Neural progenitor cell (in vitro differentiated cells): Measurements from ENCODE around the gene DROSHA. TPM values are rescaled to one million over a fixed set of nuclear protein-coding genes. Genes with fewer than 3 reads are reported as not detected.

Experiments used
- DNase-seq: peaks from one replicate; pipeline ENCODE4 v3.0.0-alpha.2; 2016; ENCODE audit warnings: low spot score
- H2AFZ ChIP-seq: fragments of 200-600 bp; sonication (generic); replicated peaks from 2 replicates; pipeline ENCODE4 v1.6.1; 2016; ENCODE audit warnings: antibody characterized with exemption
- H3F3A ChIP-seq: fragments of 200-600 bp; sonication (generic); 2 replicates; pipeline ENCODE4 v1.6.1; 2016; ENCODE audit warnings: antibody characterized with exemption, low read depth
- H3K27ac ChIP-seq: fragments of 200-600 bp; sonication (generic); 2 replicates; pipeline ENCODE4 v1.5.1; 2016; ENCODE audit warnings: mild to moderate bottlenecking
- H3K27me3 ChIP-seq: fragments of 200-600 bp; sonication (generic); 2 replicates; pipeline ENCODE4 v1.6.1; 2016; ENCODE audit warnings: mild to moderate bottlenecking, moderate library complexity
- H3K36me3 ChIP-seq: fragments of 200-600 bp; sonication (generic); 2 replicates; pipeline ENCODE4 v1.5.1; 2016
- H3K4me1 ChIP-seq: fragments of 200-600 bp; sonication (generic); 2 replicates; pipeline ENCODE4 v1.6.1; 2016; ENCODE audit warnings: mixed run types
- H3K4me2 ChIP-seq: fragments of 200-600 bp; sonication (generic); 2 replicates; pipeline ENCODE4 v1.6.1; 2016
- H3K4me3 ChIP-seq: fragments of 200-600 bp; sonication (generic); 2 replicates; pipeline ENCODE4 v1.5.1; 2016
- H3K79me2 ChIP-seq: fragments of 200-600 bp; sonication (generic); 2 replicates; pipeline ENCODE4 v1.6.1; 2016; ENCODE audit warnings: low read depth
- H3K9ac ChIP-seq: fragments of 200-600 bp; sonication (generic); 2 replicates; pipeline ENCODE4 v1.6.1; 2016
- H3K9me3 ChIP-seq: fragments of 200-600 bp; sonication (generic); 2 replicates; pipeline ENCODE4 v1.5.1; 2016; ENCODE audit warnings: low read depth
- H4K20me1 ChIP-seq: fragments of 200-600 bp; sonication (generic); 2 replicates; pipeline ENCODE4 v1.6.1; 2016; ENCODE audit warnings: low read depth
- H3K27ac Mint-ChIP-seq: 3 replicates; pipeline ENCODE4 v1.8.0; 2021; ENCODE audit warnings: mixed read lengths
- H3K27me3 Mint-ChIP-seq: 2 replicates; pipeline ENCODE4 v1.8.0; 2022; ENCODE audit warnings: low read depth, mild to moderate bottlenecking, inconsistent platforms, moderate library complexity, mixed read lengths; ENCODE audit not compliant: insufficient read depth
- H3K36me3 Mint-ChIP-seq: 3 replicates; pipeline ENCODE4 v1.8.0; 2021; ENCODE audit warnings: mixed read lengths
- H3K4me1 Mint-ChIP-seq: 3 replicates; pipeline ENCODE4 v1.8.0; 2021; ENCODE audit warnings: mixed read lengths
- H3K4me3 Mint-ChIP-seq: 3 replicates; pipeline ENCODE4 v1.8.0; 2021; ENCODE audit warnings: mild to moderate bottlenecking, moderate library complexity, mixed read lengths
- H3K9me3 Mint-ChIP-seq: 3 replicates; pipeline ENCODE4 v1.8.0; 2020; ENCODE audit warnings: mixed read lengths
- CTCF ChIP-seq: fragments of 200-600 bp; sonication (generic); IDR thresholded peaks from 2 replicates; pipeline ENCODE4 v1.5.1; 2017; ENCODE audit warnings: antibody characterized with exemption, mild to moderate bottlenecking
- EZH2 ChIP-seq: fragments of 200-600 bp; sonication (generic); IDR thresholded peaks from 2 replicates; pipeline ENCODE4 v1.6.1; 2017; ENCODE audit warnings: antibody characterized with exemption, mild to moderate bottlenecking, moderate library complexity
- EZH2phosphoT487 ChIP-seq: fragments of 200-600 bp; sonication (generic); IDR thresholded peaks from 2 replicates; pipeline ENCODE4 v1.6.1; 2017; ENCODE audit warnings: antibody characterized with exemption
- total RNA-seq: library from RNA; depleted of rRNA; stranded (reverse); fragments of >200 nt; gene quantifications from 2 replicates; pipeline ENCODE4 v1.2.3, GENCODE V29; 2015; ENCODE audit warnings: low replicate concordance

The DROSHA gene
- total RNA-seq, 1 donor from 2014 or later = 80.3 TPM

GRCh38 chr5:31378136-31378535 is 153.8 kb downstream of the DROSHA start:
- peaks cover 20% of the 10 kb centered on the region for H3F3A ChIP-seq
- no peak overlapping the region for H3K4me2 ChIP-seq
- H3K4me1 Mint-ChIP-seq = peaks cover 38% of the 10 kb centered on the region
- TF ChIP-seq EZH2phosphoT487 (no peak), CTCF (no peak), EZH2 (no peak)
- no peak overlapping the region for H3K4me3 Mint-ChIP-seq
- no peaks in the 10 kb centered on the region for H4K20me1 ChIP-seq
- H3K9me3 Mint-ChIP-seq = no peaks in the 10 kb centered on the region
- H3K27ac ChIP-seq = no peak overlapping the region
- no peaks in the 10 kb centered on the region for H3K27me3 ChIP-seq
- H3K36me3 ChIP-seq = no peaks in the 10 kb centered on the region
- no peak overlapping the region for H2AFZ ChIP-seq
- H3K4me3 ChIP-seq = no peak overlapping the region
- H3K79me2 ChIP-seq = no peaks in the 10 kb centered on the region
- H3K4me1 ChIP-seq = peaks cover 21% of the 10 kb centered on the region
- DNase-seq = no peak
- H3K9me3 ChIP-seq = no peaks in the 10 kb centered on the region
- H3K27ac Mint-ChIP-seq = no peak overlapping the region
- peaks cover 2% of the 10 kb centered on the region for H3K27me3 Mint-ChIP-seq
- H3K36me3 Mint-ChIP-seq = no peaks in the 10 kb centered on the region
- no peak overlapping the region for H3K9ac ChIP-seq

GRCh38 chr5:31377274-31377946 is 154.5 kb downstream of the DROSHA start:
- peaks cover 2% of the 10 kb centered on the region for H3K27me3 Mint-ChIP-seq
- Histone ChIP-seq H3K27me3 (no peaks in the 10 kb centered on the region), H3K9me3 (no peaks in the 10 kb centered on the region), H3K4me2 (no peak overlapping the region), H3K4me1 (peaks cover 14% of the 10 kb centered on the region), H3K9ac (no peak overlapping the region), H3K4me3 (no peak overlapping the region), H3K79me2 (no peaks in the 10 kb centered on the region), H3K36me3 (no peaks in the 10 kb centered on the region), H3K27ac (no peak overlapping the region), H4K20me1 (no peaks in the 10 kb centered on the region), H2AFZ (no peak overlapping the region), H3F3A (peaks cover 13% of the 10 kb centered on the region)
- peaks cover 31% of the 10 kb centered on the region for H3K4me1 Mint-ChIP-seq
- no peaks in the 10 kb centered on the region for H3K36me3 Mint-ChIP-seq
- TF ChIP-seq CTCF (no peak), EZH2 (no peak), EZH2phosphoT487 (no peak)
- no peaks in the 10 kb centered on the region for H3K9me3 Mint-ChIP-seq
- no peak overlapping the region for H3K27ac Mint-ChIP-seq
- DNase-seq = no peak
- no peak overlapping the region for H3K4me3 Mint-ChIP-seq

DNA sequence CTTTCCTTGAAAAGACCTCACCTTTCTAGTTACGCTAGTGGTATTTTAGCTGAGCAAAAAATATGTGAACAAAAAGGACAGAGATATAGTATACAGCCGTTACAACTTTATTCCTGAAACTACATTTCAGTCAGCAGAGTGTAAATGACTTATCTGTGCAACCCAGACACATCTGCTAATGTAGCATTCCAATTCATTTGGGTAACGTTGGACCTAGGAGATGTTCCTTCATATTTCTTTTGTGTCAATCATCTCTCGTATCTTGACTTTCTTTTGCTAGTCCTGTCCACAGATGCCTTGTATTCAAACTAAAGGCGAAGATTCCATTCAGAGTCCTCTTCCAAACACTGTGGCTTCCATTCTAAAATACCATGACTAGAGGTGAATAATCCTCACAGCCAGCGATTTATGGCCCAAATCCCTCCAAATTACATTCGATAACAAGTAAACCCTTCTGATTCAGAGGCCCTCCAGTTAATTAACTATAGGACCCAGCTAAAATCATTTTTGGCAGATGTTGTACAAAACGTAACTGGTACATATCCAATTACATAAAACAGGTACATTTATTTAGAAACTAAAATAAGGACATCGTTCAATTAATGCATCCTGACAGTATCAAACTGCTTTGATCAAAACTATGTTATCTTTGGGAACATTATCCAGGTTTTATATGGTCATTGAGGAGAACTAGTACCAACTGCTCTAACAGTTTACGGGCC is 155.7 kb downstream of the DROSHA start:
- Histone ChIP-seq H2AFZ (no peak overlapping the region), H3F3A (peaks cover under 1% of the 10 kb centered on the region), H3K4me1 (peaks cover 1% of the 10 kb centered on the region), H3K9me3 (no peaks in the 10 kb centered on the region), H3K4me3 (no peak overlapping the region), H3K9ac (no peak overlapping the region), H3K36me3 (no peaks in the 10 kb centered on the region), H3K4me2 (no peak overlapping the region), H3K79me2 (no peaks in the 10 kb centered on the region), H4K20me1 (no peaks in the 10 kb centered on the region), H3K27ac (no peak overlapping the region), H3K27me3 (no peaks in the 10 kb centered on the region)
- TF ChIP-seq EZH2 (no peak), CTCF (no peak), EZH2phosphoT487 (no peak)
- Mint-ChIP-seq H3K36me3 (no peaks in the 10 kb centered on the region), H3K27me3 (peaks cover 2% of the 10 kb centered on the region), H3K27ac (no peak overlapping the region), H3K9me3 (no peaks in the 10 kb centered on the region), H3K4me1 (peaks cover 19% of the 10 kb centered on the region), H3K4me3 (no peak overlapping the region)
- no peak for DNase-seq
